ENCODE data around the gene C1QTNF6. TPM values are rescaled to one million over a fixed set of nuclear protein-coding genes. Genes with fewer than 3 reads are reported as not detected.

The C1QTNF6 gene
- total RNA-seq, 1 donor from 2014 or later: 3.3 TPM

DNA sequence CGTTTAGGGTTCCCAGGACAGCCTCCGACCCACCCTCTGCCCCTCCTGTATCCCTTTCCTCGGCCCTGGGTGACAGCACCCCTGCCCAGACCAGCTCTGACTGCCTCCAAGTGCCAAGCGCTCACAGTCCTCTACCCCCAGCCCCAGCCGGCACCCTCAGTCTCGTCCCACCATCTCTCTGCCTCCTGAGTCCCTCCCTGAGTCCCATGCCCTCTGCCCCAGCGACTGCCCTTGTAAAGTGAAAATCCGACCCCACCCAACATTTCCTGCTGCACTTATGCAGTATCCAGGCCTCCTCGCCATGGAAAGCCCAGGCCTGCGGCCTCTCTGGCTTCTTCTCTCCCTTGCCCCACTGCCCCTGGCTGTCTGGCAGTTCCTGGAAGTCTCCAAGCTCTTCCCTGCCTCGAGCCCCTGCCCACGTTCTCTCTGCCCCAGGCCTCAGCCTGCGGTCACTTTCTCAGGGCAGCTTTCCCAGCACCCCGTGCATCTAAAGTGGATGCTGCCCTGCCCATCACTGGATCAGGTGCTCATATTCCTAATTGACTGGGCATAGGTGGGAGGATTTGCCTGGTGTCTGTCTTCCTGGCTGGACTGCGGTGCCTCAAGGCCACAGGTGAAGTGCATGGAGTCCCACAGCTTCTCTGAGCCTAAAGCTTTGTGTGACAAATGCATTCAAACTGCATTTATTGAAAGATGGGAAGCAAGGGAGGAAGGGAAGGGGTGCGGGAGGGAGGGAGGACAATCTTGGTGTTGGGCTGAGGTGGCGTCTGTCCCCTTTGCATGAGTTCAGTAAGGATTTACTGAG is 20.7 kb downstream of the C1QTNF6 start:
- Mint-ChIP-seq H3K9me3 (ENCODE audit: unreplicated experiment) (peaks cover 5% of the 10 kb centered on the region), H3K36me3 (ENCODE audit: unreplicated experiment) (peaks cover 14% of the 10 kb centered on the region), H3K4me1 (ENCODE audit: low read depth, unreplicated experiment) (peaks cover 6% of the 10 kb centered on the region), H3K27me3 (ENCODE audit: unreplicated experiment) (peaks cover 14% of the 10 kb centered on the region), H3K27ac (ENCODE audit: unreplicated experiment) (peak overlapping the region; percentile 55), H3K4me3 (ENCODE audit: unreplicated experiment) (no peak overlapping the region)
- TF ChIP-seq, protein P1, sequence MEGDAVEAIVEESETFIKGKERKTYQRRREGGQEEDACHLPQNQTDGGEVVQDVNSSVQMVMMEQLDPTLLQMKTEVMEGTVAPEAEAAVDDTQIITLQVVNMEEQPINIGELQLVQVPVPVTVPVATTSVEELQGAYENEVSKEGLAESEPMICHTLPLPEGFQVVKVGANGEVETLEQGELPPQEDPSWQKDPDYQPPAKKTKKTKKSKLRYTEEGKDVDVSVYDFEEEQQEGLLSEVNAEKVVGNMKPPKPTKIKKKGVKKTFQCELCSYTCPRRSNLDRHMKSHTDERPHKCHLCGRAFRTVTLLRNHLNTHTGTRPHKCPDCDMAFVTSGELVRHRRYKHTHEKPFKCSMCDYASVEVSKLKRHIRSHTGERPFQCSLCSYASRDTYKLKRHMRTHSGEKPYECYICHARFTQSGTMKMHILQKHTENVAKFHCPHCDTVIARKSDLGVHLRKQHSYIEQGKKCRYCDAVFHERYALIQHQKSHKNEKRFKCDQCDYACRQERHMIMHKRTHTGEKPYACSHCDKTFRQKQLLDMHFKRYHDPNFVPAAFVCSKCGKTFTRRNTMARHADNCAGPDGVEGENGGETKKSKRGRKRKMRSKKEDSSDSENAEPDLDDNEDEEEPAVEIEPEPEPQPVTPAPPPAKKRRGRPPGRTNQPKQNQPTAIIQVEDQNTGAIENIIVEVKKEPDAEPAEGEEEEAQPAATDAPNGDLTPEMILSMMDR (IDR thresholded peaks at IDR 0.05; ENCODE audit: partially characterized antibody, unreplicated experiment): no peak
- DNase-seq: peak; percentile 11

DNA sequence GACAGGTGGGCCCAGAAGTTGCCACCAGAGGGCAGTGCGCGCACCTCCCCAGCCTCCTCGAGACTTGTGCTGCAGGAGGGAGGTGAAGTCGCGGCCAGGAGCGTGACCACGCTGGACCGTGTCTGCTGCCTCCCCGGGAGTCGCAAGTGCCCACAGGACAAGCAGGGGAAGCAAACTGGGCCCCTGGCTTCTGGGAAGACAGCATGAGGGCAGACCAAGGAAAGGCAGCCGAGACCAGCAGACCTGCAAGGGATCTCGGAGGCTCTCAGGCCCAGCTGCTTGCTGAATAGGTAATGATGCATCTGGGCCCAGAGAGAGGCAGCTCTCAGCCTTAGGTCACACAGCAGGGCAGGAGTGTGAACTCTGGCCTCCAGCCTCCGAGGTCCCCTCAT is 21.4 kb downstream of the C1QTNF6 start:
- Mint-ChIP-seq H3K27ac (ENCODE audit: unreplicated experiment) (peak overlapping the region; percentile 4), H3K4me1 (ENCODE audit: low read depth, unreplicated experiment) (peaks cover 6% of the 10 kb centered on the region), H3K36me3 (ENCODE audit: unreplicated experiment) (peaks cover 14% of the 10 kb centered on the region), H3K4me3 (ENCODE audit: unreplicated experiment) (no peak overlapping the region), H3K27me3 (ENCODE audit: unreplicated experiment) (peaks cover 16% of the 10 kb centered on the region), H3K9me3 (ENCODE audit: unreplicated experiment) (peaks cover 5% of the 10 kb centered on the region)
- TF ChIP-seq, protein P1 (IDR thresholded peaks at IDR 0.05; ENCODE audit: partially characterized antibody, unreplicated experiment): peak; percentile 84
- DNase-seq: peak; percentile 84

- Mint-ChIP-seq H3K27me3 (ENCODE audit: unreplicated experiment) (peaks cover 16% of the 10 kb centered on the region), H3K4me1 (ENCODE audit: low read depth, unreplicated experiment) (peaks cover 6% of the 10 kb centered on the region), H3K4me3 (ENCODE audit: unreplicated experiment) (no peak overlapping the region), H3K27ac (ENCODE audit: unreplicated experiment) (peak overlapping the region; percentile 4), H3K9me3 (ENCODE audit: unreplicated experiment) (peaks cover 5% of the 10 kb centered on the region), H3K36me3 (ENCODE audit: unreplicated experiment) (peaks cover 14% of the 10 kb centered on the region)
- TF ChIP-seq, protein P1 (IDR thresholded peaks at IDR 0.05; ENCODE audit: partially characterized antibody, unreplicated experiment): no peak
- no peak for DNase-seq
Observed at GRCh38 chr22:37165940-37166674, 21.9 kb downstream of the C1QTNF6 start.

DNA sequence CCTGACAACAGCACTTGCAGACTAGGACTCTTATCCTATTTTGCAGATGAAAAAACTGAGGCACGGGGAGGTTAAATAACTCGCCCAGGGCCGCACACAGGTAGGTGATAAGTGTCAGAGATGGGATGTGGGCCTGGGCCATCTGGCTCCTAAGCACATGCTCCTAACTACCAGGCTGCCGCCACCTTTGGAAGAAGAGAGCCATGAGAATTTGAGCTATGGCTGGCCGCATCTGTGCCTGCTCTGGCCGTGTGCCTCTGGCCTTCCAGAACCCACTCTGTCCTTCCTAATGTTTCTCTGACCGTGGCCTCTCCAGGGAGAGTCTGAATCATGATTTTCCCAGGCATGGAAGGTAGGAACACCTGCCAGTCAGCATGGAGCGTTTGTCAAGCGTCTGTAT is 23.0 kb downstream of the C1QTNF6 start:
- peaks cover 5% of the 10 kb centered on the region for H3K9me3 Mint-ChIP-seq (ENCODE audit: unreplicated experiment)
- H3K27ac Mint-ChIP-seq (ENCODE audit: unreplicated experiment): peak overlapping the region; percentile 21
- H3K27me3 Mint-ChIP-seq (ENCODE audit: unreplicated experiment): peaks cover 15% of the 10 kb centered on the region
- no peak overlapping the region for H3K4me3 Mint-ChIP-seq (ENCODE audit: unreplicated experiment)
- peaks cover 6% of the 10 kb centered on the region for H3K4me1 Mint-ChIP-seq (ENCODE audit: low read depth, unreplicated experiment)
- TF ChIP-seq, protein P1 (IDR thresholded peaks at IDR 0.05; ENCODE audit: partially characterized antibody, unreplicated experiment): no peak
- peaks cover 9% of the 10 kb centered on the region for H3K36me3 Mint-ChIP-seq (ENCODE audit: unreplicated experiment)
- no peak for DNase-seq

DNA sequence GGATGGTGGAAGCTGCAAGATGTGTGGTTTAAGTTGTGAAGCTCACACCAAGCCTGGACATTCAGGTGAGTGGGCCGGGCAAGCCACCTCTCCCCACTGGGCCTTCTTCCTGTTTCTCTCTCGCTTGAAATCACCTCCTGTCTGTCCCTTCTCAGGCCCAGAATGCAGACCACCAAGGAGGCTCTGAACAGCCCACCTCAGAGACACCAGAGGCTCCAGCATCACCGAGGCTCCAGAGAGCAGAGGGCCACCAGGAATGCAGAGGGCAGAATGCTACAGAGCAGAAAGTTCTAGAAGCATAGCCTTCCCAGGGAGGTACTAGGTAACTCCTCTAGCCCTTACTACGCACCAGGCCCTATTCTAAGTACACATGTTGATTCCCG is 23.6 kb downstream of the C1QTNF6 start:
- peaks cover 16% of the 10 kb centered on the region for H3K27me3 Mint-ChIP-seq (ENCODE audit: unreplicated experiment)
- peaks cover 6% of the 10 kb centered on the region for H3K4me1 Mint-ChIP-seq (ENCODE audit: low read depth, unreplicated experiment)
- no peak for DNase-seq
- no peak overlapping the region for H3K27ac Mint-ChIP-seq (ENCODE audit: unreplicated experiment)
- peaks cover 3% of the 10 kb centered on the region for H3K36me3 Mint-ChIP-seq (ENCODE audit: unreplicated experiment)
- H3K4me3 Mint-ChIP-seq (ENCODE audit: unreplicated experiment): no peak overlapping the region
- peaks cover 5% of the 10 kb centered on the region for H3K9me3 Mint-ChIP-seq (ENCODE audit: unreplicated experiment)
- TF ChIP-seq, protein P1 (IDR thresholded peaks at IDR 0.05; ENCODE audit: partially characterized antibody, unreplicated experiment): no peak

All from glutamatergic neuron (in vitro differentiated cells).